ENCODE data around the gene MXRA8. TPM values are rescaled to one million over a fixed set of nuclear protein-coding genes. Genes with fewer than 3 reads are reported as not detected.

MXRA8 gene
- total RNA-seq, 1 donor from 2014 or later, result 137 TPM

DNA sequence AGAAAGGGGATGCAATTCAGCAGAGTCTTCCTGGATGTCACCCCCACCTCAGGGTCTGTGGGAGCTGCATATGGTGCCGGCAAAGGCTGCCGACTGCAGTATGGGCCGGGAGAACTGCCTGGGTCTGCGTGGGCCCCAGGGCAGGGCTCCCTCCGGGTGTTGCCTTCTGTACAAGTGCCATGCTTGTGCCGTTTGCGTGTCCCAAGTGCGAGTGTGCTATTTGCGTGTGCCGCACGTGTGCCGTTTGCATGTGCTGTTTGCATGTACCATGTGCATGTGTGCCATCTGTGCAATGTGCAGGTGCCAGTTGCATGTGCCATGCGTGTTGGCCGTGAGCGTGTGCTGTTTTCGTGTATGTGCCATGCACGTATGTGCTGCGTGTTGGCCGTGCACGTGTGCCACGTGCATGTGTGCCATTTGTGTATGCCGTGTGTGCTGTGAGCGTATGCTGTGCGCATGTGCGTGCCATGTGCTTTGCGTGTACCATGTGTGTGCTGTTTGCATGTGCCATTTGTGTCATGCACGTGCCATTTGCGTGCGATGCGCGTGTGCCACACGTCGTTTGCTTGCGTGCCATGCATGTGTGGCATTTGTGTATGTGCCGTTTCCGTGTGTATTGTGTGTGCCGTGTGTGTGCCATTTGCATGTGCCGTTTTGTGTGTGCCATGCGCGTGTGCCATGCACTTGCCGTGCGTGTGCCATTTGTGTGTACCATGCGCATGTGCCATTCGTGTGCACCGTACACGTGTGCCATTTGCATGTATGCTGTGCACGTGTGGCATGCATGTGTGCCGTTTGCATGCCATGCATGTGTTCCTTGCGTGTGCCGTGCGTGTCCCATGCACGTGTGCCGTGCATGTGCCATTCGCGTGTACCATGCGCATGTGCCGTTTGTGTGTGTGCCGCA is 28.8 kb downstream of the MXRA8 start:
- no peak for DNase-seq (ENCODE audit: low read depth)
- no peak overlapping the region for H3K4me3 ChIP-seq (ENCODE audit: low read depth, low read length)
- TF ChIP-seq, protein P1, sequence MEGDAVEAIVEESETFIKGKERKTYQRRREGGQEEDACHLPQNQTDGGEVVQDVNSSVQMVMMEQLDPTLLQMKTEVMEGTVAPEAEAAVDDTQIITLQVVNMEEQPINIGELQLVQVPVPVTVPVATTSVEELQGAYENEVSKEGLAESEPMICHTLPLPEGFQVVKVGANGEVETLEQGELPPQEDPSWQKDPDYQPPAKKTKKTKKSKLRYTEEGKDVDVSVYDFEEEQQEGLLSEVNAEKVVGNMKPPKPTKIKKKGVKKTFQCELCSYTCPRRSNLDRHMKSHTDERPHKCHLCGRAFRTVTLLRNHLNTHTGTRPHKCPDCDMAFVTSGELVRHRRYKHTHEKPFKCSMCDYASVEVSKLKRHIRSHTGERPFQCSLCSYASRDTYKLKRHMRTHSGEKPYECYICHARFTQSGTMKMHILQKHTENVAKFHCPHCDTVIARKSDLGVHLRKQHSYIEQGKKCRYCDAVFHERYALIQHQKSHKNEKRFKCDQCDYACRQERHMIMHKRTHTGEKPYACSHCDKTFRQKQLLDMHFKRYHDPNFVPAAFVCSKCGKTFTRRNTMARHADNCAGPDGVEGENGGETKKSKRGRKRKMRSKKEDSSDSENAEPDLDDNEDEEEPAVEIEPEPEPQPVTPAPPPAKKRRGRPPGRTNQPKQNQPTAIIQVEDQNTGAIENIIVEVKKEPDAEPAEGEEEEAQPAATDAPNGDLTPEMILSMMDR (conservative IDR thresholded peaks at IDR 0.05; ENCODE audit: low read depth, low read length), result no peak

DNA sequence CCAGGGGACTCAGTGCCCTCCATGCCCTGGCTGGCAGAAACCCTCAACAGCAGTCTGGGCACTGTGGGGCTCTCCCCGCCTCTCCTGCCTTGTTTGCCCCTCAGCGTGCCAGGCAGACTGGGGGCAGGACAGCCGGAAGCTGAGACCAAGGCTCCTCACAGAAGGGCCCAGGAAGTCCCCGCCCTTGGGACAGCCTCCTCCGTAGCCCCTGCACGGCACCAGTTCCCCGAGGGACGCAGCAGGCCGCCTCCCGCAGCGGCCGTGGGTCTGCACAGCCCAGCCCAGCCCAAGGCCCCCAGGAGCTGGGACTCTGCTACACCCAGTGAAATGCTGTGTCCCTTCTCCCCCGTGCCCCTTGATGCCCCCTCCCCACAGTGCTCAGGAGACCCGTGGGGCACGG is 30.1 kb downstream of the MXRA8 start:
- no peak overlapping the region for H3K4me3 ChIP-seq (ENCODE audit: low read depth, low read length)
- no peak for DNase-seq (ENCODE audit: low read depth)
- TF ChIP-seq, protein P1 (conservative IDR thresholded peaks at IDR 0.05; ENCODE audit: low read depth, low read length), result no peak

DNA sequence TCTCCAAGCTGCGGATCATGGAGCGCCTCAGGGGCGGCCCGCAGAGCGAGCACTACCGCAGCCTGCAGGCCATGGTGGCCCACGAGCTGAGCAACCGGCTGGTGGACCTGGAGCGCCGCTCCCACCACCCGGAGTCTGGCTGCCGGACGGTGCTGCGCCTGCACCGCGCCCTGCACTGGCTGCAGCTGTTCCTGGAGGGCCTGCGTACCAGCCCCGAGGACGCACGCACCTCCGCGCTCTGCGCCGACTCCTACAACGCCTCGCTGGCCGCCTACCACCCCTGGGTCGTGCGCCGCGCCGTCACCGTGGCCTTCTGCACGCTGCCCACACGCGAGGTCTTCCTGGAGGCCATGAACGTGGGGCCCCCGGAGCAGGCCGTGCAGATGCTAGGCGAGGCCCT is 31.1 kb downstream of the MXRA8 start:
- no peak for DNase-seq (ENCODE audit: low read depth)
- TF ChIP-seq, protein P1 (conservative IDR thresholded peaks at IDR 0.05; ENCODE audit: low read depth, low read length), result no peak

DNA sequence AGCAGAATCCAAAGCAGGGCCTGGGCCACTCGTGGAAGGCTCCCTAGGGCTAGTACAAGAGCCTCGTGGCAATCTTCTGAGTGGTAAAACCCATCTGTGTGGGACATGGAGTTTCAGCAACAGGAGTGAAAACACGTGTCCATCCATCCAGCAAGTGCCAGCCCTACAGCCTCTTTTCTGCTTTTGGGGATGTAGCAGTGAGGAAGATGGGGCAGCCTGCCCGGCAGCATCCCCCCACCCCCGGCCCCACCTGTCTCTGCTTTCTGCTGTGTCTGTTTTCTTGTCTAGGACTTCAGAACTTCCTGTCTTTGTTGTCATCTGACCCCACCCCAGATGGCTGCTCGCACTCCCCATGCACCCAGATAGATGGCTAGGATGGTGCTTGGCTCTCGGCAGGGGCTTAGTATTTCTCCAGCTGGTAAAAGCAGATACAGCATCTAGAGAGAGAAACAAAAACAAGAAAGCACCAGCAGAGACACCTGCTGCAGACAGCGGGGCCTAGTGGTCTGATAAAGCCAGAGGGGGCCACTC is 32.2 kb downstream of the MXRA8 start:
- TF ChIP-seq, protein P1 (conservative IDR thresholded peaks at IDR 0.05; ENCODE audit: low read depth, low read length), result no peak
- no peak for DNase-seq (ENCODE audit: low read depth)
- H3K4me3 ChIP-seq (ENCODE audit: low read depth, low read length), result peak overlapping the region; percentile 92

More for the DNA sequence above, 31.1 kb downstream of the MXRA8 start:
- no peak overlapping the region for H3K4me3 ChIP-seq (ENCODE audit: low read depth, low read length)

- TF ChIP-seq, protein P1 (conservative IDR thresholded peaks at IDR 0.05; ENCODE audit: low read depth, low read length), result no peak
- H3K4me3 ChIP-seq (ENCODE audit: low read depth, low read length), result peak overlapping the region; percentile 92
- no peak for DNase-seq (ENCODE audit: low read depth)
Measured at GRCh38 chr1:1325288-1326074, 32.9 kb downstream of the MXRA8 start.

DNA sequence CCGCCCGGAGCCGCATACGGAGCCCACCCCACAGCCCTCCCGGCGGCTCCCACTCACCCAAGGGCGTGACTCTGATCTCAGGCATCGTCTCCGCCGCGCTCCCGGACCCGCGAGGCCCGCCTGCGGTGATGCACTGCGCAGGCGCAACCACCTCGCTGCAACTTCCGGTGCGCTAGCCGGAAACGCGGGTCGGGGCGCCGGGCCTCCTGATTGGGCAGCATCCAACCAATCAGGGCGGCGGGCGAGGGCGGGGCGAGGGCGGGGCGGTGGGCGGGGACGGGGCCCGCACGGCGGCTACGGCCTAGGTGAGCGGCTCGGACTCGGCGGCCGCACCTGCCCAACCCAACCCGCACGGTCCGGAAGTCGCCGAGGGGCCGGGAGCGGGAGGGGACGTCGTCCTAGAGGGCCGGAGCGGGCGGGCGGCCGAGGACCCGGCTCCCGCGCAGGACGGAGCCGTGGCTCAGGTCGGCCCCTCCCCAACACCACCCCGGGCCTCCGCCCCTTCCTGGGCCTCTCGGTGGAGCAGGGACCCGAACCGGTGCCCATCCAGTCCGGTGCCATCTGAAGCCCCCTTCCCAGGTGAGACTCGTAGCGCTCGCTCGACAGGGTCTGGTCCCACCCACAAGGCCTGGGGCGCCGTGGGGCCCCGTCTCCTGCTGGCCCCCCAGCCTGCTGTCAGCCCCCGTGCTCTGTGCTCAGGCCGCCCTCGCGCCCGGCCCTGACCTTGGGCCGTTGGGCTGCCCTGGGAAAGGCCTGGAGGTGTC is 33.6 kb downstream of the MXRA8 start, which contains the start of the genes CPTP and INTS11:
Gene CPTP (plus strand): TSS at position 279 of the 764 bp plus-strand sequence. CDS start 2,109 bp downstream, outside the sequence.
Gene INTS11 (minus strand): TSS at position 137 of the 764 bp plus-strand sequence. CDS start 52 bp downstream, at position 85.
- TF ChIP-seq, protein P1 (conservative IDR thresholded peaks at IDR 0.05; ENCODE audit: low read depth, low read length), result no peak
- DNase-seq (ENCODE audit: low read depth), result no peak

More for the DNA sequence above, 33.6 kb downstream of the MXRA8 start, which contains the start of the genes CPTP and INTS11:
- peak within 1 kb of the TSS; percentile 92 for H3K4me3 ChIP-seq (ENCODE audit: low read depth, low read length)
